Naive thymus-derived CD4-positive, alpha-beta T cell (primary cell): Measurements from ENCODE around the gene GRAMD1C. TPM values are rescaled to one million over a fixed set of nuclear protein-coding genes. Genes with fewer than 3 reads are reported as not detected.
"Not testable (repeated sequence)": the region's sequence is repeated elsewhere in the genome, so short reads cannot be mapped to it uniquely, and the experiment has no call there.

Experiments
- ATAC-seq: fragments of 150-1000 bp; cut with Tn5 transposase; 2 replicates; pipeline ENCODE4 v1.10.0; 2021; ENCODE audit warnings: mild to moderate bottlenecking, moderate library complexity
- CTCF ChIA-PET: fragments of 350-600 bp; sonication (Branson Sonifier 250); formaldehyde crosslinking; loops from one replicate; lab custom pipeline; 2021; ENCODE audit warnings: antibody characterized with exemption; lab: Charles Lee
- POLR2A ChIA-PET: fragments of 350-600 bp; sonication (Branson Sonifier 250); formaldehyde crosslinking; loops from one replicate; lab custom pipeline; 2021; ENCODE audit warnings: antibody characterized with exemption, inconsistent platforms; lab: Charles Lee
- DNase-seq, 9 donors: peaks; one replicate each; pipeline versions ENCODE4 v3.0.0 to v3.0.0-alpha.2; 2020 to 2022; ENCODE audit warnings: mixed read lengths in 1 of 9
- H3K27ac ChIP-seq: one replicate; pipeline ENCODE4 v1.7.0; 2013; ENCODE audit warnings: mild to moderate bottlenecking, low read depth, low read length, moderate library complexity
- H3K27me3 ChIP-seq, 2 donors: one replicate each; pipeline ENCODE4 v1.7.0; 2013; ENCODE audit warnings: low read length in 2 of 2, mild to moderate bottlenecking in 2 of 2, moderate library complexity in 2 of 2; ENCODE audit not compliant: control insufficient read depth in 2 of 2, insufficient read depth in 2 of 2
- H3K36me3 ChIP-seq, 3 experiments: 1 replicate in 2 of 3; 2 replicates in 1 of 3; pipeline ENCODE4 v1.7.0; 2013; ENCODE audit warnings: low read length in 3 of 3, mild to moderate bottlenecking in 3 of 3, moderate library complexity in 1 of 3; ENCODE audit not compliant: insufficient read depth in 3 of 3, control insufficient read depth in 2 of 3
- H3K4me1 ChIP-seq, 2 donors: one replicate each; pipeline ENCODE4 v1.7.0; 2013; ENCODE audit warnings: low read length in 2 of 2, mild to moderate bottlenecking in 2 of 2, moderate library complexity in 1 of 2; ENCODE audit not compliant: control insufficient read depth in 2 of 2, insufficient read depth in 2 of 2
- H3K4me3 ChIP-seq: 2 replicates; pipeline ENCODE4 v1.7.0; 2013; ENCODE audit warnings: mild to moderate bottlenecking, low read length
- H3K9me3 ChIP-seq, 3 experiments: 1 replicate in 2 of 3; 2 replicates in 1 of 3; pipeline ENCODE4 v1.7.0; 2013; ENCODE audit warnings: low read length in 3 of 3; ENCODE audit not compliant: control insufficient read depth in 2 of 3
- H3K27ac Mint-ChIP-seq, 9 donors: one replicate each; pipeline ENCODE4 v1.8.0; 2020 to 2022; ENCODE audit warnings: mixed read lengths in 9 of 9, mild to moderate bottlenecking in 8 of 9, moderate library complexity in 5 of 9, inconsistent platforms in 2 of 9
- H3K27me3 Mint-ChIP-seq, 5 donors: one replicate each; pipeline ENCODE4 v1.8.0; 2021 to 2022; ENCODE audit warnings: mixed read lengths in 5 of 5, mild to moderate bottlenecking in 1 of 5
- H3K36me3 Mint-ChIP-seq, 5 donors: one replicate each; pipeline ENCODE4 v1.8.0; 2020 to 2022; ENCODE audit warnings: mixed read lengths in 5 of 5, mild to moderate bottlenecking in 3 of 5, inconsistent platforms in 1 of 5
- H3K4me1 Mint-ChIP-seq, 7 donors: one replicate each; pipeline ENCODE4 v1.8.0; 2020 to 2022; ENCODE audit warnings: mixed read lengths in 7 of 7, mild to moderate bottlenecking in 3 of 7, inconsistent platforms in 1 of 7
- H3K4me3 Mint-ChIP-seq, 10 donors: one replicate each; pipeline ENCODE4 v1.8.0; 2020 to 2022; ENCODE audit warnings: mild to moderate bottlenecking in 10 of 10, mixed read lengths in 10 of 10, moderate library complexity in 6 of 10, inconsistent platforms in 2 of 10
- H3K9me3 Mint-ChIP-seq, 11 donors: one replicate each; pipeline ENCODE4 v1.8.0; 2020 to 2022; ENCODE audit warnings: mixed read lengths in 11 of 11, mild to moderate bottlenecking in 4 of 11, inconsistent platforms in 1 of 11, moderate library complexity in 1 of 11
- intact Hi-C, 2 donors: fragments of 100-400 bp; cut with micrococcal nuclease; formaldehyde crosslinking; loops; one replicate each; pipeline ENCODE4 v1.15.1; 2023
- polyA plus RNA-seq, 2 donors: library from polyadenylated mRNA; unstranded; fragments of 300-500 nt; fragmentation: Illumina TruSeq; gene quantifications; one replicate each; pipeline ENCODE4 v1.2.3, GENCODE V29; 2021
- total RNA-seq, 6 experiments: library from RNA in 5 of 6; stranded (reverse) in 5 of 6; gene quantifications; 1 replicate in 5 of 6; 2 replicates in 1 of 6; pipeline ENCODE4 v1.2.3 and lab custom pipeline; 2021 to 2026

Gene GRAMD1C
- total and polyA plus RNA-seq, 7 experiments from 2014 or later = 0.13 to 0.54 (median 0.27) TPM; not detected in 2

DNA sequence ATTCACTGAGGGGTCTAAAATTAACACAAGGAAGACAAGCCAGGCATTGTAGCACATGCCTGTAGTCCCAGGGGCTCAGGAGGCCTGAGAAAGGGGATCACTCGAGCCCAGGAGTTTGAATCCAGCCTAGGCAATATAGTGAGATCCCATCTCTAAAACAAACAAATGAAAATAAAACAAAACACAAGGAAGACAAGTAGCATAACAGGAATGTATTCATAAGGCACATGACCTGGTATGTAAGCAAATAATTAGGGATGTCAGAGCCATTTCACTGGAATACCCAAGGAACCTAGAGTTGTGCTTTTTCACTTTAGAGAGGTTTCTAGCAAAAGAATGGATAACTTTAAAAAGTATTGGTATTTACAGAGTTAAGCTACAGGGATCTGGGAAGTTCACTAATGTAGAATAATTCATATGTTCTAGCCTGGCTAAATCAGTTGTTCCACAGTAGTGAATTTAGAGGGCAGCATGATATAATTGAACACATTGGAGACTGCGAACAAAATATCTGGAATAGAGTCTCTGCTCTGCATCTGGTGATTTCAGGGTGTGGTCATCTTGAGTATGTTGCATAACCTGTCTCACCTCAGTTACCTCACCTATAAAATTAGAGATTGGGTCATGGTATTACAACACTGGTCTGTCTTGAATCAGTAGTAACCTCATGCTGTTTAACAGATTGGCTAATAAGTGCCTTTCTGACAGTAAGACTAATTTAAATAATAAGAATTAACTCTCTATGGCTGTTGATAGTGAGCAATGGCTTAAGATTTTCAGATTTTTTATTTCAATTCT is 9.3 kb downstream of the GRAMD1C start:
- Histone ChIP-seq H3K36me3 (no peaks in the 10 kb centered on the region), H3K27ac (no peak overlapping the region), H3K27me3 (no peaks in the 10 kb centered on the region), H3K9me3 (no peaks in the 10 kb centered on the region), H3K4me3 (no peak overlapping the region), H3K4me1 (no peaks in the 10 kb centered on the region)
- no peaks in the 10 kb centered on the region for H3K4me1 Mint-ChIP-seq
- DNase-seq (no peak), ATAC-seq (no peak)
- H3K9me3 Mint-ChIP-seq = no peaks in the 10 kb centered on the region
- intact Hi-C loops = loop anchor here in 1 of 2 donors (10.0 kb wide), 1 partner anchor 307 kb away; no protein-coding TSS in a partner anchor
- ChIA-PET CTCF (no interaction called here), POLR2A (no interaction called here)
- H3K27me3 Mint-ChIP-seq = peaks cover 0 to under 1% (median 0%) of the 10 kb centered on the region in 5 donors
- H3K4me3 Mint-ChIP-seq = no peak overlapping the region
- H3K27ac Mint-ChIP-seq = no peak overlapping the region
- no peaks in the 10 kb centered on the region for H3K36me3 Mint-ChIP-seq

DNA sequence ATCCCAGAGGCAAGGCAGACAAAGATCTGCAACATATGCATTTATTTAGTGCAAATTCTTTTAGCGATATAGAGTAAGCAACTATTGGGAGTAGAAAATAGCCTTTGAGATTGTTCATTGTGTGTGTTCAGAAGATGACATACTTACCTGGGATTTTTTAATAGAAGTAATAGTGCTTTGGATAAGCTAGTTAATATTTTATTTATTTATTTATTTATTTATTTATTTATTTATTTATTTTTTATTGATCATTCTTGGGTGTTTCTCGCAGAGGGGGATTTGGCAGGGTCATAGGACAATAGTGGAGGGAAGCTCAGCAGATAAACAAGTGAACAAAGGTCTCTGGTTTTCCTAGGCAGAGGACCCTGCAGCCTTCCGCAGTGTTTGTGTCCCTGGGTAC is 10.5 kb downstream of the GRAMD1C start:
- H3K9me3 ChIP-seq, POLR2A ChIA-PET, CTCF ChIA-PET, H3K4me1 Mint-ChIP-seq, H3K36me3 Mint-ChIP-seq, H3K27ac ChIP-seq, H3K27me3 ChIP-seq, H3K4me3 ChIP-seq, H3K9me3 Mint-ChIP-seq, H3K27ac Mint-ChIP-seq, H3K36me3 ChIP-seq, H3K4me1 ChIP-seq, ATAC-seq, H3K4me3 Mint-ChIP-seq, DNase-seq: not testable (repeated sequence)
- H3K27me3 Mint-ChIP-seq = peaks cover 0 to 10% (median 9%) of the 10 kb centered on the region in 5 donors
- intact Hi-C loops = loop anchor here in 1 of 2 donors (10.0 kb wide), 1 partner anchor 306 kb away; no protein-coding TSS in a partner anchor

DNA sequence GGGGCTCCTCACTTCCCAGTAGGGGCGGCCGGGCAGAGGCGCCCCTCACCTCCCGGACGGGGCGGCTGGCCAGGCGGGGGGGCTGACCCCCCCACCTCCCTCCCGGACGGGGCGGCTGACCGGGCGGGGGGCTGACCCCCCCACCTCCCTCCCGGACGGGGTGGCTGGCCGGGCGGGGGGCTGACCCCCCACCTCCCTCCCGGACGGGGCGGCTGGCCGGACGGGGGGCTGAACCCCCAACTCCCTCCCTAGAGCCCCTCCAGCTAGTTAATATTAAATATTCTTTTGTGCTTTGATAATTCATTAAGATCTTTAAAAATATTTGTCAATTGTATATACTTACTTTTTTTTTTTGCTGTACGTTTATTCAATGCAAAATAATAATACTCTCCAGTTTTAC is 11.3 kb downstream of the GRAMD1C start:
- H3K36me3 Mint-ChIP-seq, ATAC-seq, H3K4me3 Mint-ChIP-seq, POLR2A ChIA-PET, H3K4me1 ChIP-seq, H3K27ac Mint-ChIP-seq, H3K4me1 Mint-ChIP-seq, H3K27ac ChIP-seq, H3K36me3 ChIP-seq, DNase-seq, H3K27me3 ChIP-seq, H3K9me3 Mint-ChIP-seq, H3K9me3 ChIP-seq, H3K4me3 ChIP-seq: not testable (repeated sequence)
- peaks cover 0 to 15% (median 11%) of the 10 kb centered on the region in 5 donors for H3K27me3 Mint-ChIP-seq
- CTCF ChIA-PET = interaction anchor here (0.6 to 0.7 kb wide), 2 partner anchors 254 to 611 kb away, joined by 3 to 8 read pairs; no protein-coding TSS in a partner anchor
- intact Hi-C loops = loop anchor here in 1 of 2 donors (10.0 kb wide), 1 partner anchor 305 kb away; no protein-coding TSS in a partner anchor

DNA sequence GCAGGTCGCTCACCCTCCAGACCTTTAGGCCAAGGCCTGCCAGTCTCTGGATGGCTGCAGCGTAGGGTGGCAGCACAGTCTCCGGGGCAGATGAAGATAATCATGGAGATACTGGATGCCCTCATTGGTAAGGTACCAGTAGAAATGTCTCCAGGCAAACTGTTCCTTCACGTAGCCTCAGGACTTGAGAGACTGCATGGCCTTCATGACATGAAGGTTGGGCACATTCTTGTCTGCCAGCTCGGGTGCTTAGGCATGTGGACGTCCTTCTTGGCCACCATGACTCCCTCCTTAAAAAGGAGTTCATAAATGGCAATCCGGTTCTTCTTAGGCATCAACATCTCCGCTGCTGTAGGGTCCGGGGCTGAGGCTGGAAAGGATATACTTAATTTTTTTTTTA is 11.8 kb downstream of the GRAMD1C start:
- H3K4me3 ChIP-seq, H3K27ac Mint-ChIP-seq, H3K9me3 ChIP-seq, H3K4me1 Mint-ChIP-seq, H3K27me3 ChIP-seq, ATAC-seq, H3K9me3 Mint-ChIP-seq, H3K36me3 ChIP-seq, H3K36me3 Mint-ChIP-seq, DNase-seq, CTCF ChIA-PET, intact Hi-C loops, H3K27ac ChIP-seq, H3K4me1 ChIP-seq, H3K4me3 Mint-ChIP-seq, POLR2A ChIA-PET: not testable (repeated sequence)
- H3K27me3 Mint-ChIP-seq = peaks cover 0 to 15% (median 11%) of the 10 kb centered on the region in 5 donors

DNA sequence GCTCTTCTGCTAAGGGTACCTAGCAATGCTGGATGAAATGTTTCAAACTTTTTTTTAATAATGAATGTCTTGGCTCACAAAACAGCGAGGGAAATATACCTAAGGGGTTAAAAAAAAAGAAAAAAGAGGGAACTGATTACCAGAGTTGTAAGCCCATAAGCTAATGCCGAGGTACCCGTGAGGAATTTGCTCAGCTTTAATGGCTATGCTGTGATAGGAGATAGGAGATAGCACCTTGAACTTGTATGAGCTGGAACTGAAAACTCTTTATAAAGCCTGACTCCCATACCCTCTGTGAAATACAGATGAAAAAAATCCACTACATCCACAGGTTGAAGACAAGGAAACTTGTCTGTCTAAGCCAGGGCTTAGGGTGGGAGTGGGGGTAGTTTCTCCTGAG is 13.9 kb downstream of the GRAMD1C start:
- intact Hi-C loops = no loop called here
- H3K9me3 ChIP-seq = no peaks in the 10 kb centered on the region
- Mint-ChIP-seq H3K36me3 (no peaks in the 10 kb centered on the region), H3K9me3 (no peaks in the 10 kb centered on the region), H3K4me3 (no peak overlapping the region), H3K27ac (no peak overlapping the region), H3K27me3 (peaks cover 0 to 15% (median 11%) of the 10 kb centered on the region in 5 donors), H3K4me1 (no peaks in the 10 kb centered on the region)
- CTCF ChIA-PET = interaction anchor here (0.6 kb wide), 1 partner anchor 128 kb away, joined by 3 read pairs; no protein-coding TSS in a partner anchor
- no peaks in the 10 kb centered on the region for H3K36me3 ChIP-seq
- no peak overlapping the region for H3K27ac ChIP-seq
- DNase-seq (no peak), ATAC-seq (no peak)
- H3K4me3 ChIP-seq = no peak overlapping the region
- POLR2A ChIA-PET = no interaction called here
- no peaks in the 10 kb centered on the region for H3K27me3 ChIP-seq
- no peaks in the 10 kb centered on the region for H3K4me1 ChIP-seq

DNA sequence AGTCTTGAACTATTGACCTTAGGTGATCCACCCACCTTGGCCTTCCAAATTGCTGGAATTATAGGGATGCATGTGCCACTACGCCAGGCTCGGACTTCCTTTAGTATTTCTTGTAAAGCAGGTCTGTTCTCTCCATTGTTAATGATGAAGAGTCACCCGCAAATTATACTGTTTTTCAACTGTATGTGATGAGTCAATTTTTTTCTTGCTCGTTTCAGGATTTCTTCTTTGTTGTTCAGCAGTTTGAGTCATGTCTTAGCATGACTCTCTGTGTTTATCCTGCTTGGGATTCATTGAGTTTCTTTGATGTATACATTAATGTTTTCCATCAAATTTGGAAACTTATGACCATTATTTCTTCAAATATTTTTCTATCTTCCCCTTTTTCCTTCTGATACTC is 28.9 kb downstream of the GRAMD1C start:
- H3K27me3 Mint-ChIP-seq = peaks cover 4 to 26% (median 8%) of the 10 kb centered on the region in 5 donors

More for the DNA sequence above, 28.9 kb downstream of the GRAMD1C start:
- DNase-seq (no peak), ATAC-seq (no peak)
- H3K27me3 ChIP-seq = no peaks in the 10 kb centered on the region
- no peak overlapping the region for H3K27ac Mint-ChIP-seq
- CTCF ChIA-PET = no interaction called here
- H3K4me3 ChIP-seq = no peak overlapping the region
- POLR2A ChIA-PET = no interaction called here
- no peaks in the 10 kb centered on the region for H3K4me1 Mint-ChIP-seq
- no peaks in the 10 kb centered on the region for H3K9me3 ChIP-seq
- peaks cover 0 to 4% (median 4%) of the 10 kb centered on the region in 5 donors for H3K36me3 Mint-ChIP-seq
- intact Hi-C loops = no loop called here
- H3K4me3 Mint-ChIP-seq = no peak overlapping the region
- H3K27ac ChIP-seq = no peak overlapping the region
- no peaks in the 10 kb centered on the region for H3K36me3 ChIP-seq
- peaks cover 0 to 17% (median 2%) of the 10 kb centered on the region in 11 donors for H3K9me3 Mint-ChIP-seq
- H3K4me1 ChIP-seq = no peaks in the 10 kb centered on the region
